PC-3 (cell line): Measurements from ENCODE around the gene PLAGL2.

ENCODE experiments used
- EZH2 ChIP-seq: fragments of 300-600 bp; sonication (generic); IDR thresholded peaks from one replicate; pipeline ENCODE4 v1.6.1; 2017; ENCODE audit warnings: antibody characterized with exemption, mild to moderate bottlenecking, low read length; ENCODE audit not compliant: unreplicated experiment
- TF ChIP-seq, protein P1 (sequence below): fragments of 300-600 bp; sonication (generic); conservative IDR thresholded peaks from 2 replicates; pipeline ENCODE4 v1.5.1; 2017; ENCODE audit warnings: antibody characterized with exemption, low read depth, mild to moderate bottlenecking, low read length

DNA sequence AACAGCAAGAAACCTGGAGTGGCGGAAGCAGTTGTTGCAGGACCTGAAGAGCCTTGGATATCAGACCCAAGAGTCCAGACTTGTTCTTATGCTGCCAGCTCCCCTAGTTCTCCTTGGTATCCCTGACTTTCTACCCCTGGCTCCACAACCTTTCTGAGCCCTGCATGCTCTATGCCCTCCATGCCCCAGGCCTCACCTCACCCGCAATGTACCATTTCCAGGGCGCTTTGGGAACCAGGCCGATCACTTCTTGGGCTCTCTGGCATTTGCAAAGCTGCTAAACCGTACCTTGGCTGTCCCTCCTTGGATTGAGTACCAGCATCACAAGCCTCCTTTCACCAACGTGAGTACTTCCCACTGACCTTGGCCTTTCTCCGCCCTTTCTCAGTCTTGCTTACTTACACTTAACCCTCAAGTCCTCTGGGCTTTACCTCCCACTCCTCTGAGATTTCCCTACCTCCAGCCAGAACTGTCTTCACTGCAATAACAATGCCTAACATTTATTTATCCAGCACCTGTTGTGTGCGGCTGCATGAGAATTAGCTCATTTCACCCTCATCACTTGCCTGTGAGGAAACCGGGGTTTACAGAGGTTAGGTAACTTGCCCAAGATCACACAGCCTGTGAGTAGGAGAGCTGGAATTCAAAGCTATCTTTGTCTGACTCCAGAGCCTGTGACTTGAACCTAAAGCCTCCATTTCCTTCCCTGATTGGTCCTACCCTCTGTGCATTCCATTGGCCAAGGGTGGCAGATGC lies 2.5 kb upstream of the PLAGL2 start:
- TF ChIP-seq, protein P1, sequence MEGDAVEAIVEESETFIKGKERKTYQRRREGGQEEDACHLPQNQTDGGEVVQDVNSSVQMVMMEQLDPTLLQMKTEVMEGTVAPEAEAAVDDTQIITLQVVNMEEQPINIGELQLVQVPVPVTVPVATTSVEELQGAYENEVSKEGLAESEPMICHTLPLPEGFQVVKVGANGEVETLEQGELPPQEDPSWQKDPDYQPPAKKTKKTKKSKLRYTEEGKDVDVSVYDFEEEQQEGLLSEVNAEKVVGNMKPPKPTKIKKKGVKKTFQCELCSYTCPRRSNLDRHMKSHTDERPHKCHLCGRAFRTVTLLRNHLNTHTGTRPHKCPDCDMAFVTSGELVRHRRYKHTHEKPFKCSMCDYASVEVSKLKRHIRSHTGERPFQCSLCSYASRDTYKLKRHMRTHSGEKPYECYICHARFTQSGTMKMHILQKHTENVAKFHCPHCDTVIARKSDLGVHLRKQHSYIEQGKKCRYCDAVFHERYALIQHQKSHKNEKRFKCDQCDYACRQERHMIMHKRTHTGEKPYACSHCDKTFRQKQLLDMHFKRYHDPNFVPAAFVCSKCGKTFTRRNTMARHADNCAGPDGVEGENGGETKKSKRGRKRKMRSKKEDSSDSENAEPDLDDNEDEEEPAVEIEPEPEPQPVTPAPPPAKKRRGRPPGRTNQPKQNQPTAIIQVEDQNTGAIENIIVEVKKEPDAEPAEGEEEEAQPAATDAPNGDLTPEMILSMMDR, result no peak
- TF ChIP-seq EZH2, result no peak
